ENCODE data around the gene EFCC1.
"Not testable (repeated sequence)": the region's sequence is repeated elsewhere in the genome, so short reads cannot be mapped to it uniquely, and the experiment has no call there.

Gene EFCC1

DNA sequence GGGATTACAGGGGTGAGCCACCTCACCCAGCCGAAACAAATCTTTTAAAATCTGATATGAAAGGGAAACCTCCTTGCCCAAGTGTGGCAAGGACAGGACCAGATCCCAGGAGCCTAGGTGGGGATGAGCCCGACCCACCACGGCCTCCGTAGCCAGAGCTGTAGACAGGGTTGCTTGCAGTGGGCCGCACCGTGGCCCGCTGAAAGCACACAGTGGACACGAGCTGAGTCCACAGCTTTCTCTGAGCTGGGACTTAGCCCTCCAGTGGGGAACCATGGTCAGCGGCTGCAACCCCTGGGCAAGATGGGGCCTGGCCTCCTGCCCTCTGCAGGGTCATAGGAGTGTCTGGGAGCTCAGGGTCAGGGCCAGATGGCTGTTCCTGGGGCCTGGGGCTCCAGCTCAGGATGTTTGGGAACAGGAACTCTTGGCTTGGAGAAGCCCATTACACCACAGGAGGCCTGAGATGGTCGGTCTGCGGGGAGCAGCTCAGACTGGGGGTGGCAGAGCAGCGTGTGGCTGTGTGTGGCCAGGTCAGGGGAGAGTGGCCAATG, 84.1 kb downstream of the EFCC1 start:
- Mint-ChIP-seq H3K4me3 (no peak overlapping the region), H3K27me3 (ENCODE audit: low read depth) (no peaks in the 10 kb centered on the region), H3K9me3 (no peaks in the 10 kb centered on the region), H3K27ac (peak overlapping the region in 1 of 3 experiments; percentile 31), H3K36me3 (ENCODE audit: low read depth) (no peaks in the 10 kb centered on the region), H3K4me1 (no peaks in the 10 kb centered on the region)
- TF ChIP-seq, protein P1, sequence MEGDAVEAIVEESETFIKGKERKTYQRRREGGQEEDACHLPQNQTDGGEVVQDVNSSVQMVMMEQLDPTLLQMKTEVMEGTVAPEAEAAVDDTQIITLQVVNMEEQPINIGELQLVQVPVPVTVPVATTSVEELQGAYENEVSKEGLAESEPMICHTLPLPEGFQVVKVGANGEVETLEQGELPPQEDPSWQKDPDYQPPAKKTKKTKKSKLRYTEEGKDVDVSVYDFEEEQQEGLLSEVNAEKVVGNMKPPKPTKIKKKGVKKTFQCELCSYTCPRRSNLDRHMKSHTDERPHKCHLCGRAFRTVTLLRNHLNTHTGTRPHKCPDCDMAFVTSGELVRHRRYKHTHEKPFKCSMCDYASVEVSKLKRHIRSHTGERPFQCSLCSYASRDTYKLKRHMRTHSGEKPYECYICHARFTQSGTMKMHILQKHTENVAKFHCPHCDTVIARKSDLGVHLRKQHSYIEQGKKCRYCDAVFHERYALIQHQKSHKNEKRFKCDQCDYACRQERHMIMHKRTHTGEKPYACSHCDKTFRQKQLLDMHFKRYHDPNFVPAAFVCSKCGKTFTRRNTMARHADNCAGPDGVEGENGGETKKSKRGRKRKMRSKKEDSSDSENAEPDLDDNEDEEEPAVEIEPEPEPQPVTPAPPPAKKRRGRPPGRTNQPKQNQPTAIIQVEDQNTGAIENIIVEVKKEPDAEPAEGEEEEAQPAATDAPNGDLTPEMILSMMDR (IDR thresholded peaks at IDR 0.05; ENCODE audit: unreplicated experiment in 3 of 3): no peak

DNA sequence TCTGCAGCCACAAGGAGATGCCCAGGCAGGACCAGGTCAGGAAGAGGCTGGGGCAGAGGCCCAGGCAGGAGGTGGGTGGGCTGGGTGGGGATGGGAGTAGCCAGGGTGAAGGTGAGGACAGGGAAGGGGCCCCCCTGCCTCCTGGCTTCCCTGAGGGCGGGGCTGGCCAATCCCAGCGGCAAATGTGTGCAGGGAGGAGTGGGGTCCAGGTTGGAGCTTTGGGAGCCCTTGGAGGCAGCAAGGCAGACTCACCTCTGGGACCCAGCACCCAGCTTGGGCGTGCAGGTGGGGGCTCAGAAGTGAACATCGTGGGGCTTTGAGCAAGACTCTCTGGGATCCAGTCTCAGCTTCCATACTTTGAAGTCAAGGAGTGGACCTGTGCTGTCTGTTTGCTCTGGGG, 84.7 kb downstream of the EFCC1 start:
- Mint-ChIP-seq H3K27me3 (ENCODE audit: low read depth) (no peaks in the 10 kb centered on the region), H3K36me3 (ENCODE audit: low read depth) (no peaks in the 10 kb centered on the region), H3K4me1 (no peaks in the 10 kb centered on the region), H3K4me3 (no peak overlapping the region), H3K9me3 (no peaks in the 10 kb centered on the region), H3K27ac (peak overlapping the region in 1 of 3 experiments; percentile 31)
- TF ChIP-seq, protein P1 (IDR thresholded peaks at IDR 0.05; ENCODE audit: unreplicated experiment in 3 of 3): no peak

DNA sequence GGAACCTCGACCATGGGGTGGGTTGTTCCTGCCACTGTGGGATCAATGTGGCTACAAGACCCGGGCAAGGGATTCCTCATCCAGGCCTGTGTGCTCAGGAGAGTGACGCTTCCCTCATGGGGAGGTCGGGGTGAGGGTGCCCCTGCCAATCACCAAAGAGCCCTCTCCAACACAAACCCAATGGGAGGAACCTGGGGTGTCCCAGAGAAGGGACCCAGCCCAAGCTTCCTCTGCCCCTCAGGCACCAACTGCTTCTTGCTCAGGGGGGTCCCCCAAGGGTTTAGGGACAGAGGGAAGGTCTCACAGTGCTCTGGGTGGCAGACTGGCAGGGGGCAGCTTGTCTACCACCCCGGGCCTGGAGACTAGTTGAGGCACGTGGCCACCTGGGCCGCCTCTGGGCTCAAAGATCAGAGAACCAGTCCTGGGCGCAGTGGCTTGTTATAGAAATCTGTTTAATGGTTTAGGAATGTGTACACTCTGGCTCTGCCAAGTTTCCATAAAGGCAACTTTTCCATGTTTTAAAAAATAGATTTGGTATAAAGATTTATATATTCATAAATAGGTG, 86.1 kb downstream of the EFCC1 start:
- no peak overlapping the region for H3K4me3 Mint-ChIP-seq
- H3K27ac Mint-ChIP-seq: no peak overlapping the region
- H3K4me1 Mint-ChIP-seq: no peaks in the 10 kb centered on the region
- TF ChIP-seq, protein P1 (IDR thresholded peaks at IDR 0.05; ENCODE audit: unreplicated experiment in 3 of 3): no peak
- H3K36me3 Mint-ChIP-seq (ENCODE audit: low read depth): peaks cover 3% of the 10 kb centered on the region
- no peaks in the 10 kb centered on the region for H3K27me3 Mint-ChIP-seq (ENCODE audit: low read depth)
- H3K9me3 Mint-ChIP-seq: no peaks in the 10 kb centered on the region

DNA sequence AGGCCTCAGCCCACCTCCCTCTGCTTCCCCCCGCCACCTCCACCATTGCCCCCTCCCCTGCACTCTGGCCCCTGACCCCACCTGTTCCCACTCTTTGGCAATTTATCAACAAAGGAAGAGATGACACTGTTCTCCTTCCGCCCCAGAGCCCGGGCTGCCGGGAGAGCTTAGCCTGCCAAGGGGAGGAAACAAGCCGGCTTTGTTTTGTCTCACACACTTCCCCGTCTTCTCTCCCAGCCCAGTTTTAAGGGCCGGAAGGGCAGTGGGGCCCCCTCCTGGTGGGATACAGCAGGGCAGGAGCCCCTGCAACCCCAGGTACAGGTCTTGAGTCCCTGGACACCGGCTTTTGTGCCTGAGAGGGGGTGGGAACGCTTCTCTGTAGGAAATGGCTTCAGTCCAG, 86.8 kb downstream of the EFCC1 start:
- not testable (repeated sequence) for H3K36me3 Mint-ChIP-seq (ENCODE audit: low read depth); H3K27me3 Mint-ChIP-seq (ENCODE audit: low read depth)

DNA sequence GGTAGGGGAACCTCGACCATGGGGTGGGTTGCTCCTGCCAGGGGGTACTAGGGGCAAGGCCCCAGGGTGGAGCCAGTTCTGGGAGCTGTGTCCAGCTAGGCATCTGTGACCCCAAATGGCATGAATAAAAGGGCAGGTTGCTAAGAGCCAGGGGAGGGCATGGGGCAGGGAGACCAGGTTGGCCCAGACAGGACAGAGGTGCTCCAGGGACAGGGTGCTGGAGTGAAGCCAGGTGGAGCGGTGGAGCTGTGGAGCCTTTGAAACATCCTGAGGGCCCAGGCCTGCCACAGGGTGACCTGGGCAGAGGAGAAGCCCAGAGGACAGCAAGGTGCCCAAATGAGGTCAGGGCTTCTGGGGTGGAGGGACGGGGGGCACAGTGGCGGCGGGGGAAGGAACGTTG, 87.2 kb downstream of the EFCC1 start:
- H3K4me1 Mint-ChIP-seq; H3K27me3 Mint-ChIP-seq (ENCODE audit: low read depth); H3K27ac Mint-ChIP-seq; H3K9me3 Mint-ChIP-seq; H3K36me3 Mint-ChIP-seq (ENCODE audit: low read depth); H3K4me3 Mint-ChIP-seq: not testable (repeated sequence)

More for the DNA sequence above, 86.8 kb downstream of the EFCC1 start:
- not testable (repeated sequence) for H3K4me3 Mint-ChIP-seq, H3K9me3 Mint-ChIP-seq, H3K27ac Mint-ChIP-seq, H3K4me1 Mint-ChIP-seq
